Raji (cell line): Measurements from ENCODE around the gene KRTAP5-5.

Experiments
- POLR2A ChIP-seq: IDR thresholded peaks from 2 replicates; pipeline ENCODE4 v1.6.1; 2011; ENCODE audit warnings: low read depth, low read length, control low read depth; ENCODE audit not compliant: insufficient read depth

KRTAP5-5 gene

DNA sequence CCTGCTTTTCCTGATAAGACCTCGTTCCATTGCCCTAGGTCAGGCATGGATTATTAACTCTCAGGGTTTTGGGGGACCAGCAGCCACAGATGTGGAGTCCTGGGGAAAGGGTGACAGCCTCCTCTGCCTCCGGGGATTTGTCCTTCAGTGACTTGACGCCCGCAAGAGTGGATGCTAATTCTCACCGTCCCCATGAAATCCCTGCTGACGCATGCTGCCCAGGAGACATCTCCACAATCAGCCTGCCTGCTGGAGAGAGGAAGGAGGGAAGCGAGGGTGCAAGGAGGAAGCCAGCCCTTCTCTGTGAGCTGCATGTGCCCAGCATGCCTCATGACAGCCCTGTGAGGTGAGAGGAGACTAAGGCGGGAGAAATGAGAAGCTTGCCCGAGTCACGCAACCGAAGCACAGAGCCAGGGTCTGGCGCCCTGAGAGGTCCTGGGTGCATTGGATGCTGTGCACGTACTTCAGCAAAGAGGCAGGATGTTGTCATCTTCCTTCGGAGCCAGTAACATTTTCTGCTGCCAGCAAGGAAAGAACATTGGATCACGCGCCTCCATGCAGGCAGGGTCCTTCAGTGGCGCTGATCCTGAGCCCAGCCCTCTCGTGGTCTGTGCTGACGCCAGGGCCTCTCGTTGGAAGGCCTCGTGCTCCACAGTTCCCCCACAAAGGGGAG, 40.1 kb downstream of the KRTAP5-5 start:
- TF ChIP-seq POLR2A = no peak

DNA sequence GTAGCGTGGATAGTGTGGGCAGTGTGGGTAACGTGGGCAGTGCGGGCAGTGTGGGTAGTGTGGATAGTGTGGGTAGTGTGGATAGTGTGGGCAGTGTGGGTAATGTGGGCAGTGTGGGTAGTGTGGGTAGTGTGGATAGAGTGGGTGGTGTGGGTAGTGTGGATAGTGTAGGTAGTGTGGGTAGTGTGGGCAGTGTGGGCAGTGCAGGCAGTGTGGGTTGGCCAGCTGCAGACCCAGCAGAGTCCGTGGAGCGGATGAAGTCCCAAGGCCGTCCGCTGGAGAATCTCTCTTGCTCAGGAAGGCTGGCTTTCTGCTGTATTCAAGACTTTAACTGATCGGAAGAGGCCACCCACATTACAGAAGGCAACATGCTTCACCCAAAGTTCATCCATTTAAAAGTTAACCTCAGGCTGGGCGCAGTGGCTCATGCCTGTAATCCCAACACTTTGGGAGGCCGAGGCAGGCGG, 41.4 kb downstream of the KRTAP5-5 start:
- no peak for TF ChIP-seq POLR2A

DNA sequence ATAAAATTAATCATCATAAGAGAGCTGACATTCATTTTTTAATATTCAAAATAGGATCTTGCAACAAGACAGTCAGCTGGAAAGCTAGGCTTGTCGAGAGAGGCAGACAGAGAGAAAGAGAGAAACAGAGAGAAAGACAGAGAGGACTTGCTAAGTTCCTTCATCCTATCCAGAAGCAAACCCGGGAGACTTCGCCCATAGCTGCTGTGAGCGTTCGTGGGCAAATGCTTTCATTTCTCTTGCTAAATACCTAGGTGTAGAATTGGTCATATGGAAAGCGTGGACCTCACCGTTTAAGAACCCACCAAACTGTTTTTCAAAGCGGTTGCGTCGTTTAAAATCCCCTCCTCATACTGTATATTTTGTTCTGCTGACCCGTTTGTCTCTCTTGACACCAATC, 42.1 kb downstream of the KRTAP5-5 start:
- no peak for TF ChIP-seq POLR2A

DNA sequence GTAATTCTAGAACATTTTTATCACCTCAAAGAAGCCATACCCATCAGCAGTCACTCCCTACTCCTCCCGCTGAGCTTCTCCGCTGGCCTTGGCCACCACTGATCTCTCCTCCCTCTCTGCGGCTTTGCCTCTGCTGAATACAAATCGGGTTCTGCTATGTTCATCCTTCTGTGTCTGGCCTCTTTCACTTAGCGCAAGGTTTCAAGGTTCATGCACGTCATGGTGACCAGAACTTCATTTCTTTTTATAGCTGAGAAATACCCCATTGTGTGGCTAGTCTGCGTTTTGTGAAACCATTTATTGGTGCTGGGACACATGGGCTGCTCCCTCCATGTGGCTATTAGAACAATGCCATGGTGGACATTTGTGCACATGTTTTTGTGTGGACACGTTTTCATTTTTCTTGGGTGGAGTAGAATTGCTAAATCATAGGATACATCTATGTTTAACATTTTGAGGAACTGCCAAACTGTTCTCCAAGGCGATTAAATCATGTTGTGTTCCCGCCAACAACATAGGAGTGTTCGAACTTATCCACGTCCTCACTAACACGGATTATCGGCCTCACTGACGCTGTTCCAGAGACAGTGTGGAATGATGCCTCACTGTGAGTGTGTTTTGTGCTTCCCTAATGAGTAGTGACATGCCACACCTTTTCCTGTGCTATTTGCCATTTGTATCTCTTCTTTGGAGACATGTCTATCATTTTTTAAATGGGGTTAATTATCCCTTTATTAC, 43.2 kb downstream of the KRTAP5-5 start:
- TF ChIP-seq POLR2A = no peak

DNA sequence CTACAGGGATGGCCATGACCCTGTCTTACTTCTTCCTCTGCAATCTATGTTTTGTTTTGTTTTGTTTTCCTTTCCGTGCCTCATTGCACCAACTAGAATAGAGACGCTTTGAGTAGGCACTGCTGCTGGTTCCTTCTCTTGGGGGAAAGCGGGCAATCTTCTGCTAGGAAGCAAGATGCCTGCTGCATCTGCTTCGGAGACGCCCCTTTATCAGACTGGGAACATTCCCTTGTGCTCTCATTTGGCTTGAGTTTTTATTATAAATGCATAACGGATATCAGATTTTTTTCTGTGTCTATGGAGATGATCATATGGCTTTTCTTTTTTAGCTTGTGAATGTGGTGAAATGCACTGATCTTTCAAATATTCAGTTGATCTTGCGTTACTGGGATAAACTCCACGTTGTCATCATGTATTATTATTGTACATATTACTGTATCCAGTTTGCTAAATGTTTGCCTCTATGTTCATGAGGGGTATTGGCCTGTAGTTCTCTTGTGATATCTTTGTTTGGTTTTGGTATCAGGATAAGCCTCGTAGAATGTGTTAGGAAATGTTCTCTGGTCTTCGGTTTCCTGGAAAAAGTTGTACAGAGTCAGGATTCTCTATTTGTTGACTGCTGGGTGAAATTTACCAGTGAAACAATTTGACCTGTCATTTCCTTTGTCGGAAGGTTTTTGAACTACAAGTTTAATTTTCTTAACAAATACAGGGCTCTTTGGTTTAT, 44.0 kb downstream of the KRTAP5-5 start:
- no peak for TF ChIP-seq POLR2A

DNA sequence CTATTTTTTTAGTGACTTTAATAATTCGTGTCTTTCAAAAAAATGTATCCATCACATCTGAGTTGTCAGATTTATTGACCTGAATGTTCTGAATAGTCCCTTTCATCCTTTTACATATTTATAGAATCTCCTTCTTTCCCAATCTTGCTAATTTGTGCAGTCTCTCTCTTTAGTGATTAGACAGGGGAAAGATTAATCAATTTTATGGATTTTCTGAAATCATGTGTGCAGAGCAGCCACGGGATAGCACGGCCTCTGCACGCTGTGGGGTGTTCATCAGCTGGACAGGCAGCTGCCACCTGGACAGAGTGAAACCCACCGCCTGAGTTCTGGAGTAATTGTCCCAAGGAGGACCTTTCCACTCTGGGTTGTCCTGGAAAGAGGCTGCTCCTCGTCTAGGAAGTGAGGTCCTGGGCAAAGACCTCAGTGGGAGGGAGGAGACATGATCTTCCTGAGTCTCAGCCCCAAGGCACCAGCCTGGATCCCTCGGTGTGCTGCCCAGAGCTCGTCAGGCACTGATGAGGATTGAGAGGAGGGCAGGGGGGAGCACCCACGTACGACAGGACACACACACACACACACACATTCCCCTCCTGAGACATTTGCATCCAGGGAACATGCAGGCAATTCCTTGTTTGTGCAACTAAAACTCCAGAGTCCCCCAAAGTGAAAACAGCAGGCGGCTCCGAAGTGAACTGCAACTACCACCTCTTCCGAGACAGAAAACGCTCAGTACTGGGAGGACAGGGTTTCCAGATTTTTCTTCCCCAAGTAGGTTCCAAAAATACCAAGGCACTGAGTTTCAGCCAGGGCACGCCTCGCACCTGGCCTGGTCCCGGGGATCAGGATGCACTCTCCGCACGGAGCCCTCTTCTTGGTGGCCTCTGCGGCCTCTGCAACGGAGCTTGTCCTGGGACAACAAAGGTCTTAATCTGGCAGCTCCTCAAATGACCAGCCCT, 44.9 kb downstream of the KRTAP5-5 start:
- TF ChIP-seq POLR2A = no peak

DNA sequence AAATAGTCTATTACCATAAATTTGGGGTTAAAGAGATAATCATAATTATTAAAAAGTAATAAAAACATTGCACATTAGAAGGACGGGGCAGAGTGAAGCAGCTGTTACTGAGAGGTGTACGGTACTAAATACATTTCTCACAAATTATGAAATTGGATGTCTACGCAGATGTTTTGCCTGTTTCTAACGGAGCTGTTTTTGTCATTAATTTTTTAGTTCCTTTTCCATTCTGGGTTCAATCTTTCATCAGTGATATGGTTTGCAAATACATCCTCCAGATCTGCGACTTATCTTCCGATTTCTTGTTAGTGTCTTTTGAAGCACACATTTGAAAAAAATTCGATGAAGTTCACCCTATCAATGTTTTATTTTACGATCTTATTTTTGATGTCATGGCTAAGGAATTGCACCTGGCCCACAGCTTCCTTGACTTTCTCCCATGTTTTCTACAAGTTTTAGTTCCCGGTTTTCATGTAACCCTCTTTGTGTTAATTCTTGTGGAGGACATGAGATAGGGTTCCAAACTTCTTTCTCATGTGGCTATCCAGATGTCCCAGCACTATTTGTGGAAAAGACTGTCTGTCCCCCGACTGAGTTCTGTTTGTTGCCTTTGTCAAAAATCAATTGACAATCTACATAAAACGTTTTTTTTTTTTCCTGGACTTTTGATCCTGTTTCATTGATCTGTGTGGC, 46.1 kb downstream of the KRTAP5-5 start:
- no peak for TF ChIP-seq POLR2A

DNA sequence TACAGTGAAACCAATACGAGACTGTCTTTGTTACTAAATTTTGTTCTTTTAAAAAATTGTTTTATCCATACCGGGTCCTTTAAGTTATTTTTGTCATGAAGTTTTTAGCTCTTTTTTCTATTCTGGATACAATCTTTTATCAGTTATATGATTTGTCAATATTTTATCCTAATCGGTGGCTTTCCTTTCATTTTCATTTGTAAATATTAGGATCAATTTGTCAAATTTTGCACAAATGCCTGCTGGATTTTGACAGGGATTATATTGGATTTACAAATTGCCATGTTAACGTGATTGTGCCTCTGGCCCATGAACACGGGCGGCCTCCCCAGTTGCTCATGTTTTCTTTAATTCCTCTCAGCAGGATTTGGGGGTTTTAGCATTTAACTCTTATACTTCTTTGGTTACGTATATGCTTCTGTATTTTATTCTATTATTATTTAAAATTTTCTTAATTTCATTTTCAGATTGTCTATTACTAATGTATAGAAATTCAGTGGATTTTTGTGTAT, 46.7 kb downstream of the KRTAP5-5 start:
- TF ChIP-seq POLR2A = no peak

DNA sequence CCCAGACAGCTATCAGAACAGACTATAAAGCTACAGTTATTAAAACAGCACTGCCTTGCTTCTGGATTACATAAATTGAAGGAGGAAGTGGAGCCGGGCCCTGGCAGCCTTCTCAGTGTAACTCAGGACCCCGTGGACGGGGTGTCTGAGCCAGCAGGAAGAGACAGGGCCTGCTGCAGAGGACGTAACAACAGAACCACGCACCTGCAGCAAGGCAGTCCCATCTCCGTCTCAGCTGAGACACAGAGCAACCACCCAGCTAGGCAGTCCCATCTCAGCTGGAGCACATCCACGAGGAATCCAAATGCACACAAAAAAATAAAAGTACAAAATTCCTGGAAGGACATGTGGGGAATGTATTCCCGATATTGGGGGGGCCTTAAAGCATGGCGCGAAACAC, 50.3 kb downstream of the KRTAP5-5 start:
- no peak for TF ChIP-seq POLR2A
